Stomach (tissue), 4 donors: ENCODE measurements around the gene TWF2.

Experiments used
- CTCF ChIP-seq, 7 experiments: fragments of 450-650 bp in 4 of 7; fragments of 200-600 bp in 3 of 7; sonication (generic) in 3 of 7; IDR thresholded peaks; one replicate each; pipeline ENCODE4 v1.5.1; 2016 to 2019; ENCODE audit warnings: antibody characterized with exemption in 7 of 7, control low read depth in 2 of 7, mild to moderate bottlenecking in 1 of 7
- EP300 ChIP-seq: sonication (generic); formaldehyde crosslinking; IDR thresholded peaks from one replicate; pipeline ENCODE4 v1.6.1; 2017; ENCODE audit warnings: antibody characterized with exemption
- POLR2AphosphoS5 ChIP-seq, 3 donors: sonication (generic); formaldehyde crosslinking; IDR thresholded peaks; one replicate each; pipeline ENCODE4 v1.6.1; 2016; ENCODE audit warnings: antibody characterized with exemption in 3 of 3

- TF ChIP-seq POLR2AphosphoS5 (IDR thresholded peaks at IDR 0.05) (no peak), CTCF (IDR thresholded peaks at IDR 0.05) (no peak), EP300 (no peak)
These were observed 25.1 kb downstream of the TWF2 start for GRCh38 chr3:52213901-52214300.
